SK-N-SH (cell line): Measurements from ENCODE around the gene ANTKMT.

Experiments used
- EP300 ChIP-seq, 2 experiments: IDR thresholded peaks; 2 replicates each; pipeline versions ENCODE4 v1.4.0 to v1.6.1; 2012; ENCODE audit warnings: borderline replicate concordance in 1 of 2, low read depth in 1 of 2, low read length in 1 of 2
- EZH2phosphoT487 ChIP-seq: fragments of 200-600 bp; sonication (generic); IDR thresholded peaks from 2 replicates; pipeline ENCODE4 v1.6.1; 2017; ENCODE audit warnings: low read depth, mixed run types, mild to moderate bottlenecking, antibody characterized with exemption, moderate library complexity, borderline replicate concordance
- GABPA ChIP-seq: IDR thresholded peaks from 2 replicates; pipeline ENCODE4 v1.4.0; 2012; ENCODE audit warnings: low read depth, mild to moderate bottlenecking
- PBX3 ChIP-seq: IDR thresholded peaks from 2 replicates; pipeline ENCODE4; 2012
- POLR2AphosphoS5 ChIP-seq: IDR thresholded peaks from 2 replicates; pipeline ENCODE4 v1.6.1; 2012; ENCODE audit warnings: low read depth, low read length
- SIN3A ChIP-seq: IDR thresholded peaks from 2 replicates; pipeline ENCODE4 v1.6.1; 2012; ENCODE audit warnings: low read depth, mild to moderate bottlenecking, low read length, moderate library complexity, borderline replicate concordance
- SMC3 ChIP-seq: IDR thresholded peaks from 2 replicates; pipeline ENCODE4 v1.6.1; 2012; ENCODE audit warnings: low read depth, low read length, improper control_type of control experiment
- TAF1 ChIP-seq: IDR thresholded peaks from 2 replicates; pipeline ENCODE4 v1.6.1; 2012; ENCODE audit warnings: low read depth, mild to moderate bottlenecking, low read length, moderate library complexity, borderline replicate concordance
- TF ChIP-seq, protein P1 (sequence below): fragments of 200-600 bp; sonication (generic); IDR thresholded peaks from 2 replicates; pipeline ENCODE4 v1.6.1; 2017; ENCODE audit warnings: antibody characterized with exemption, mild to moderate bottlenecking, moderate library complexity

DNA sequence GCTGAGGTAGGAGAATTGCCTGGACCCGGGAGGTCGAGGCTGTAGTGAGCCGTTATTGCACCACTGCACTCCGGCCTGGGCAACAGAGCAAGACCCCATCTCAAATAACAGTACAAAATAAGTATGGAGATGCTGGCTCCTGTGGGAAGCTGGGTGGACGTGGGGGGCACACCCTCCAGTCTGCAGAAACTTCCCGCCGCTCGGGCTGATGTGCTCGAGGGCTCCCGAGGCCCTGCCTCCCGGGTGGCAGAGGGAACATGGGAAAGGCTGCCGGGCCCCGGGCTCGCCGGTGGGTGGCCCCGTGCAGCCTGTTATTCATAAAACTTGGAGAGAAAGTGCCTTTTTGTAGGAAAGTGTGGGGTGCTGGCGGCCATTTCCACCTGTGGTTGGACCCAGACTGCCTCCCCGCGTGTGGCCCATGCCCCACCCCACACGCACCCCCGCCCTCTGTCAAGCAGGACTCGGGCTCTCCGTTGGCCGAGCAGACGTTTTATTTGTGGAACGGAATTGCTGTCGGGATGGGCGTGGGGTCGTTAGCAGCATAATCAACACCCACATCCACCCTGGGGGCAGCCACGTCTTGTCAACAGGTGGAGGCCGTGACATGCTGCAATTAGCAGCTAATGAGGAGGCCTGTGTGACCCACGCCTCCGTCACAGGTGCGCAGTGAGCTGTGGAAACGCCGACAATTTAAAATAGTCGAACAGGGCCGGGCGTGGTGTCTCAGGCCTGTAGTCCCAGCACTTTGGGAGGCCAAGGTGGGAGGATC is 27.2 kb downstream of the ANTKMT start:
- TF ChIP-seq, protein P1, sequence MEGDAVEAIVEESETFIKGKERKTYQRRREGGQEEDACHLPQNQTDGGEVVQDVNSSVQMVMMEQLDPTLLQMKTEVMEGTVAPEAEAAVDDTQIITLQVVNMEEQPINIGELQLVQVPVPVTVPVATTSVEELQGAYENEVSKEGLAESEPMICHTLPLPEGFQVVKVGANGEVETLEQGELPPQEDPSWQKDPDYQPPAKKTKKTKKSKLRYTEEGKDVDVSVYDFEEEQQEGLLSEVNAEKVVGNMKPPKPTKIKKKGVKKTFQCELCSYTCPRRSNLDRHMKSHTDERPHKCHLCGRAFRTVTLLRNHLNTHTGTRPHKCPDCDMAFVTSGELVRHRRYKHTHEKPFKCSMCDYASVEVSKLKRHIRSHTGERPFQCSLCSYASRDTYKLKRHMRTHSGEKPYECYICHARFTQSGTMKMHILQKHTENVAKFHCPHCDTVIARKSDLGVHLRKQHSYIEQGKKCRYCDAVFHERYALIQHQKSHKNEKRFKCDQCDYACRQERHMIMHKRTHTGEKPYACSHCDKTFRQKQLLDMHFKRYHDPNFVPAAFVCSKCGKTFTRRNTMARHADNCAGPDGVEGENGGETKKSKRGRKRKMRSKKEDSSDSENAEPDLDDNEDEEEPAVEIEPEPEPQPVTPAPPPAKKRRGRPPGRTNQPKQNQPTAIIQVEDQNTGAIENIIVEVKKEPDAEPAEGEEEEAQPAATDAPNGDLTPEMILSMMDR, result no peak
- no peak for TF ChIP-seq GABPA
- no peak for TF ChIP-seq EP300 (IDR thresholded peaks at IDR 0.05; ENCODE audit: borderline replicate concordance in 1 of 2, low read depth in 1 of 2, low read length in 1 of 2)
- TF ChIP-seq SIN3A, result no peak
- no peak for TF ChIP-seq TAF1
- no peak for TF ChIP-seq EZH2phosphoT487
- TF ChIP-seq PBX3, result no peak
- TF ChIP-seq POLR2AphosphoS5, result no peak
- no peak for TF ChIP-seq SMC3
